NCI-H2196 treated with DMSO at 0.1 percent for 48 hours (cell line): ENCODE results near the gene CLASP1.
"Not testable (repeated sequence)": the region's sequence is repeated elsewhere in the genome, so short reads cannot be mapped to it uniquely, and the experiment has no call there.

Experiments used
- DNase-seq: peaks from one replicate; lab custom pipeline; 2025; ENCODE audit not compliant: unreplicated experiment; lab: John Stamatoyannopoulos, UW

Gene CLASP1

DNA sequence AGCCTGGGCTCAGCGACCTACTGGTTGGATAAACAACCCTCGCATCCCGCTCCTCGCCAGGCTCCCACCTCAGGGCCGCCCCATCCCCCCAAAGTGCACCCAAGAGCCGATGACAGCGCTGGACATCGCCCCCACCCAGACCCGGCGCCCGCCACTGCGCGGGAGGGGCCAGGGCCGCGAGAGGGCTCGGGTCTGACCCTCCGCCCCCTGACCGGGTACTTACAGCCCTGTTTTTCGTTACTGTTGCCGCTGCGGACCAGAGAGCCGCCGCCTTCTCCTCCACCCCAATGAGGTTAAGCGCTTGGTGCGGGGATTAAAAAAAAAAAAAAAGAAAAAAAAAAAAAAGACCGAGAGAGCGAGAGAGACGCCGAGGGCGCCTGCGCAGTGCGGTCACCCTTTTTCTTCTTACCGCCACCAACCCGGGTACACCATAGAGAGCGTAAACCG lies at the start of gene CLASP1:
Gene CLASP1 (minus strand): TSS at position 314 of the 447 bp plus-strand sequence. CDS start 43,567 bp downstream, outside the sequence.
- peak; percentile 92 for DNase-seq

DNA sequence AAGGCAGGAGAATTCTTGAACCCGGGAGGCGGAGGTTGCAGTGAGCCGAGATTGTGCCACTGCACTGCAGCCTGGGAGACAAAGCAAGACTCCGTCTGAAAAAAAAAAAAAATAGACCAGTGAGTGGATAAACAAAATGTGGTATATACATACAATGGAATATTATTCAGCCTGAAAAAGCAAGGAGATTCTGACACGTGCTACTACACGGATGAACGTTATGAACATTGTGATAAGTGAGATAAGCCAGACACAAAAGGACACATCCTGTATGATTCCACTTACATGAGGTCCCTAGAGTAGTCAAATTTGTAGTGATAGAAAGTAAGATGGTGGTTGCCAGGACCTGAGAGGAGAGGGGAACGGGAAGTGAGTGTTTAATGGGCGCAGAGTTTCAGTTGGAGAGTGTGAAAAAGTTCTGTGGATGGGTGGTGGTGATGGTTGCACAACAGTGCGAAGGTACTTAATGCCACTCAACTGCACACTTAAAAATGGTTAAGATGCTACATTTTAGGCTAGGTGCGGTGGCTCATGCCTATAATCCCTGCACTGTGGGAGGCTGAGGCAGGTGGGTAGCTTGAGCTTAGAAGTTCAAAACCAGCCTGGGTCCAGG lies 49.2 kb upstream of the CLASP1 start:
- DNase-seq = no peak

DNA sequence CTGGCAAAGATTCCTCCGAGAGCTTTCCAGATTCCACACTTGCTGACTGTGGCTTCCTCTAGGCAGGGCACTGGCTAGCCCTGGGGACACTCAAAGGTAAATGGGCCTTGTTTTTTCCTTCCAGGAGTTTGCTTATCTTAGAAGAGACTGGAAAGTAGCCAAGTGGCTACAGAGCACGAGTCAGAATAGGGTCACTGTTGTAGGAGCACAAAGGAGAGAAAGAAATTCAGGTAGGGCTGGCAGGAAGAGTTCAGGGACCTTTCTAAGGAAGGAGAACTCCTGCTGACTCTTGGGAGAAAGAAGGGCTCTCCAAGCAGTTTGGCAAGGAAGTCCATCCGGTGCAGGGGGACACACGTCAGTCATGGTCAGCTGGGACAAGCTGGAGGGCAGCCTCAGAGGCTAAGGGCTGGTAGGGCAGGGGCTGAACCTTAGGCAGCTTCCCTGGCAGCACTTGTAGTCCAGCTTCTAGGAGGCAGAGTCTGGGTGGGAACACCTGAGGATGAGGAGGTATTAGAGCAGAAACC lies 47.9 kb upstream of the CLASP1 start:
- no peak for DNase-seq

DNA sequence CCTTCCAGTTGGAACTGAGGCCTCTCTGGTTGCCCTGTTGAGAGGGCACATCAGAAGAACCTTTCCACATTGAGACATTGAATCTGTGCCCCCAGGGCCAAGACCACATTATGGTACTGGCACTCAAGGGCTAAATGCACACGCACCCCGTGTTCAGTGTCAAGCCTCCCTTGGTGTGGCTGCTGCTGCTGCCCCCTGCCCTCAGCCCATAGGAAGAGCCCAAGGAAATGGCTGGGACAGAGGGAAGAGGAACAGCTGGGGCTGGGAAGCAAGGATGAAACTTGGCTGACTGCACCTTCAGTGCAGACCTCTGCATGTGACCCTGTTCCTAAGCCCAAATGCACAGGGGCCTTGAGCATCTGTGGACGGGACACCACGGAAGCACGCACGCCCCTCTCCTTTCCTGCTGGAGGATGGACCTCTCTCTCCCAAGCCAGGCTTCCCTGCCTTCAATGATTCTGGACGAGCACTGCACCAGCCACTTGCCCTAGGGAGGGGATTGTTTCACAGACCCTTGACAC lies 47.2 kb upstream of the CLASP1 start:
- DNase-seq = no peak

DNA sequence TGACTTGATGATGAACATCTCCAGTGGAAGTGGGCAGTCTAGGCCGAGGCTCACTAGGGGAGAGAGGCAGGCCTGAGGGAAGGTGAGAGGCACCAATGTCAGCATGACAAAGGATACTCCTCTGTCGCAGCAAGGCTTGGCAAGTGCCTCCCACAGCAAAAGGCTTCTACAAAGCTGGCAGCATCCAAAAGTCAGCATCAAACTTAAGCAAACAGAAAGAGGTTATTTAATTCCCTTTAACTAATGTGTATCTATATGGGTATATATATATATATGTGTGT lies 45.8 kb upstream of the CLASP1 start:
- DNase-seq = no peak

DNA sequence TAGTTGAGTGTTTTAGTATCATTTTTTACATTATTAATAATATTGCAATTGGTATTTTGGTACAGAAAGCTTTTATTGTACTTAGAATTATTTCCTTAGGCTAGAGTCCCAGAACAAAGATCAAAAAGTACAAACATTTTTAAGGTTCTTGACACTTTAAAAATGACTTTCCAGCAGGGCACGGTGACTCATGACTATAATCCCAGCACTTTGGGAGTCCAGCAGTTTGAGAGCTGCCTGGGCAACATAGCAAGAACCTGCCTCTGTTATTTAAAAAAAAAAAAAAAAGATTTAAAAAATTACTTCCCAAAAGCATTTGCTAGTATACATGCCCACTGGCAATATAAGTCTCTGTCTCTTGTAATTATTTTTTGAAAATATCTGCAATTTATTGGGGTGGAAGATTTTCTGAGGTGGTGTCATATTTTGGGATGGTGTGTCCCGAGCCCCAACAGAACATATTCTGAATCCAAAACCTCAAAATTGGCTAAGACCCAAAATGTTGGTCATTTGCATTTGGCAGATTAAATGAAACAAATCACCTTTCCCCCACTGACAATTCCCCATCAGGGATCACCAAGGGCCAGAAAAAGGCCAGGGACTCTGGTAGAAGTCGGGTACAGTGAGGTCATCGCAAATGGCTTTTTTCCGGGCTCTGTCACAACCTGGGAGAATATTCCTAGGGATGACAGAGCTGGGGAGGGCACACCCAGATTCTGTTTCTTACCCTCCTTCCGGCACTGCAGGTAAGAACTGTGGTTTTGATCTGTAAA lies 45.3 kb upstream of the CLASP1 start:
- DNase-seq = no peak

DNA sequence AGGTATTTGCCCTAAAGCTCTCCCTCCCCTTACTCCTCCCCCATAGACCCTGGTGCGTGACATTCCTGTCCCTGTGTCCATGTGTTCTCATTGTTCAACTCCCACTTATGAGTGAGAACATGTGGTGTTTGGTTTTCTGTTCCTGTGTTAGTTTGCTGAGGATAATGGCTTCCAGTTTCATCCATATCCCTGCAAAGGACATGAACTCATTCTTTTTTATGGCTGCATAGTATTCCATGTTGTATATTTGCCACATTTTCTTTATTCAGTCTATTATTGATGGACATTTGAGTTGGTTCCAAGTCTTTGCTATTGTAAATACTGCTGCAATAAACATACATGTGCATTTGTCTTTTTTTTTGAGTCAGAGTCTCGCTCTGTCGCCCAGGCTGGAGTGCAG lies 41.3 kb upstream of the CLASP1 start:
- DNase-seq = not testable (repeated sequence)

DNA sequence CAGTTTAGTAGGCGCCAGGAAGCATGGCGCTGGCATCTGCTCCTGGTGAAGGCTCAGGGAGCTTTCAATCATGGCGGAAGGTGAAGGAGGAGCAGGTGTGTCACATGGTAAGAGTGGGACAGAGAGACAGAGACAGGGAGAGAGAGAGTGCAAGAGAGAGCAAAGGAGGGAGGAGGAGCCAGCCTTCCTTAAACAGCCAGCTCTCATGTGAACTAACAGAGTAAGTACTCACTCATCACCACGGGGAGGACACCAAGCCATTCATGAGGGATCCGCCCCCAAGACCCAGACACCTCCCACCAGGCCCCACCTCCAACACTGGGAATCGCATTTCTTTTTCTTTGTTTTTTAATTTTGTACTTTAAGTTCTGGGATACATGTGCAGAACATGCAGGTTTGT lies 40.8 kb upstream of the CLASP1 start:
- DNase-seq = no peak

DNA sequence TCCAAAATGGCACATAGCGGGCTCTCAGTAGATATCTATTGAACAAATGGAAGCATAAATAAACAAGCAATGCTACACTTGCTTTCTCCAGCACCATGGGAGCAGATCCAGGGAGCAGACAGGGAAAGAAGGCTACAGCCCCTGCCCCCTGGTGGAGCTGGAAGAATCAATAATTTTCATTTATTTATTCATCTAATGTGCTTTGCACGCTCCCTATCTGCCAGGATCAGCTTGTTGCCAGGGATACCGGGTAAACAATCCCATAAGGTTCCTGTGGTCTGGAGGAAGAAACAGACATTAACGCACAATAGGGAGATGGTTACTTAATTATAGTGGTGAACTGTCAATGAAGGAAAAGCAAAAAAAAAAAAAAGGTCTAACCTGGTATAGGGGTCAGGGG lies 40.1 kb upstream of the CLASP1 start:
- DNase-seq = peak; percentile 10

DNA sequence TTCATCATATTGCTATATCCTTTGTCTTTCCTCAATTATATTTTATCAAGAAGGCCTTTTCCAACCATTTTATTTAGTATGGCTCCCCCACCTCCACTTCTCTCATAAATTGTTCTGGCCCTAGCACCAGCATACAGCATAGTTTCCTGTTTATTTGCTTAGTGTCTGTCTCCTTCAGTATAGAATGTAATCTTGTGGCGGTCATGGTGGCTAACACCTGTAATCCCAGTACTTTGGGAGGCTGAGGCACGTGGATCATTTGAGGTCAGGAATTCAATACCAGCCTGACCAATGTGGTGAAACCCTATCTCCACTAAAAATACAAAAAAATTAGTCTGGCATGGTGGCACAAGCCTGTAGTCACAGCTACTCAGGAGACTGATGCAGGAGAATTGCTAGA lies 39.6 kb upstream of the CLASP1 start:
- DNase-seq = no peak

DNA sequence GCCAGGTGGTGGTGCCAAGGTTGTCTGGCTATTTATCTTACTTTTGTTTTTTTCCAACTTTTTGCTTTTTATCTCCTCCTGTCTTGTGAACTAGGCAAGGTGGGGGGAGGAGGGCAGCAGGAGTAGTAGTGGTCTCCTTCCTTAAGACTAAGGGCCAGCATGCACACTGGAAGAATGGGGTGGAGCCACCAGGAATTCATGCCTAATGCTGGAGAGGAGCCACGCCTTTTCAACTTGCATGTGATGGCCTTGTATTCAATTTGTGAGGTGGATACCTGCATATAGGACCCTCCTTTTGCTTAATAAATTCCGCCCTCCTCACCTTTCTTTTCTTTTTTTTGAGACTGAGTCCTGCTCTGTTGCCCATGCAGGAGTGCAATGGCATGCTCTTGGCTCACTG lies 37.6 kb upstream of the CLASP1 start:
- DNase-seq = no peak

DNA sequence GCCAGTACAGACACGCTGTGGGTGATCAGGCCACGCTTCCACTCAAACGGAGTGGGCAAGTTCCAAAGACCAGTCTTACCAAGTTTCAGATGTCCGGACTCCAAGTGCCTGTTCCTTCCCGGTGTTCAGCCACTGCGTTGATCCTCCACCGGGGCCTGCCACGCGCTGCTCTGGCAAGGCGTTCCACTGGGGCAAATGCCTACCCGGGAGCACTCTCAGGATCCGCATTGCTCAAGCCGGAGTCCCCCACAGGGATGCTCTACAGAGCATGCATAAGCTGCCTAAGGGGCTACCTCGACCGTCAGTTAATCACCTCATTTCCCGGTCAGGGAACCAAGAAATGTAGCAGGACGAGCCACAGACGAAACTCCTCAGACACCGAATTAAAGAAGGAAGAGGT lies 37.0 kb upstream of the CLASP1 start:
- DNase-seq = no peak

DNA sequence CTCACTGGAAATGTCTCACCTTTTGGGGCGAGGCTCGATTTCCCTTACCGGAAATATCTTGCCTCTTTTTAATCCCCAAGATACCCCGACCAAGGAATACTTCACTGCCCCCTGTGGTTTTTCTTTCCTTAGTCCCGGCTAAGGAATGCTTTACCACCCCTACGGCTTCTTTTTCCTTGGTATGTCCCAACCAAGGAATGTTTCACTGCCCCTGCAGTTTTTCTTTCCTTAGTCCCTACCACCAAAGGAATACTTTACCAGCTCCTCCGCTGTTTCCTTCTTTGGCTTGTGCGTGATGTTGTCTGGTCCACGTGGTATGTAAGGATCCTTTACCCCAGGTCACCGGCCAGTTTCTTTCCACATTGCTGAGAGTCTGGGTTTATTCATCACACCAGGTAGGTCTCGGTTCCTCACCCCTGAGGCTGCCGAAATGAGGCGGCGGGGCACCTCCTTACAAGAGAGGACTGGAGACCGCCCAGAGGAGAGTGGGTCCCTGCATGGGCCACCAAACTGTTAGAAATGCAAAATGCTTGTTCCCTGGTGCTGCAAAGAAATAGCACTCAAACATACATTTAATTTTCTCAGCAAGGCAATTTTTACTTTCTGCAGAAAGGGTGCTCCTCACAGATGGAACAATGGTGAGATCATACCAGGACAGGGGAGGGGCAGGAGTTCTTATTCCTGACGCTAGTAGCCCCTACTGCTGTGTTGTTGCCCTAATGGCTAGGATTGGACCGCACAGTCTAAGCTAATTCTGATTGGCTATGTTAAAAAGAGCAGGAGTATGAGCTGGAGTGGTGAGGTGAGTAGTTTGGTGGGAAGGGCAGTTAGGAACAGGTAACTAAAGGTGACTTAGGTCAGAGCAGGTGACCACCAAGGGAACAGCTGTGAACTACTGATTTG lies 33.4 kb upstream of the CLASP1 start:
- no peak for DNase-seq

DNA sequence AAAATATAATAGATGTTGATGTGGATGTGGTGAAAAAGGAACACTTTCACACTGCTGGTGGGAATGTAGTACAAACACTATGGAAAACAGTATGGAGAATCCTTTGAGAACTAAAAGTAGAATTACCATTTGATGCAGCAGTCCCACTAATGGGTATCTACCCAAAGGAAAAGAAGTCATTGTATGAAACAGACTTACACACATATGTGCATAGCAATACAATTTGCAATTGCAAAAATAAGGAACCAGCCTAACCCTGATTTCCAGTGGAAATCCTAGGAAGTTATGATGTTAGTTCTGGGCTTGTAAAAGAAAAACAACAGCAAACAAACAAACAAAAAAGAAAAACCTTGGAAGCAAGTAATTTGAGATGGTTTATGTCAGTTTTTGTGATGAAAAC lies 28.6 kb upstream of the CLASP1 start:
- no peak for DNase-seq

DNA sequence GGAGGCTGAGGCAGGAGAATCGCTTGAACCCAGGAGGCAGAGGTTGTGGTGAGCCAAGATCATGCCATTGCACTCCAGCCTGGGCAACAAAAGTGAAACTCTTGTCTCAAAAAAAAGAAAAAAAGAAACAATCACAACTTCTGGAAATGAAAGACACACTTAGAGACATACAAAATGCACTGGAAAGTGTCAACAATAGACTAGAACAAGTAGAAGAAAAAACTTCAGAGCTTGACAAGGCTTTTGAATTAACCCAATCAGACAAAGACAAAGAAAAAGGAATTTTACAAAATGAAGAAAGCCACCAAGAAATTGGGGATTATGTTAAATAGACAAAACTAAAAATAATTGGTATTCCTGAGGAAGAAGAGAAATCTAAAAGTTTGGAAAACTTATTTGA lies 22.4 kb upstream of the CLASP1 start:
- DNase-seq = not testable (repeated sequence)

DNA sequence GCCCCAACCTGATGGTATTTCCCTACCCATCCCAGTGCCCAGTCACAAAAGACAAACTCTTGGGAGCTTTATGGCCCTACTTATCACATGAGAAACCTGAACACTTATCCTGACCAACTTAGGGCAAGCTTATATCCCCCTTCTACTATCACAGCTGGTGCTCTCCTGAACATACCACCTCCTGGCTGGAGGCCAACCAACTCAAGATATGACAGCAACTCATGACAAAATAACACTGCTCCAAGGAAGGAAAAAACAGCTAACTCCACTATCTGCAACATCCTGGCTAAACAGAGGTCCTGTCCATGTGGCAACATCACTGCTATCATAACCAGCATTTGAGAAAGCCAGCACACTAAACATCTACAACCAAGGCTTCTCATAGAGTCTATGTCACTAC lies 20.9 kb upstream of the CLASP1 start:
- no peak for DNase-seq

DNA sequence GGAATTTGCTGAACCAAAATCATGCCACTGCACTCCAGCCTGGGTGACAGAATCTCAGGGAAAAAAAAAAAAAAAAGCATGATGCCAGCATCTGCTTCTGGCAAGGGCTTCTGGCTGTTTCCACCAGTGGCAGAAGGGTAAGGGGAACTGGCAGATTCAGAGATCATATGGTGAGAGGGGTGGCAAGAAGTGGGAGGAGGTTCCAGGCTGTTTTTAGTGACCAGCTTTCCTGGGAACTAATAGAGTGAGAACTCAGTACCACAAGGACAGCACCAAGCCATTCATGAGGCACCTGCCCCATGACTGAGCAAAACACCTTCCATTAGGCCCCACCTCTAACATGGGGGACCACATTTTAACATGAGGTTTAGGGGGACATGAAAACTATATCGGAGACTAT lies 18.4 kb upstream of the CLASP1 start:
- DNase-seq = no peak

DNA sequence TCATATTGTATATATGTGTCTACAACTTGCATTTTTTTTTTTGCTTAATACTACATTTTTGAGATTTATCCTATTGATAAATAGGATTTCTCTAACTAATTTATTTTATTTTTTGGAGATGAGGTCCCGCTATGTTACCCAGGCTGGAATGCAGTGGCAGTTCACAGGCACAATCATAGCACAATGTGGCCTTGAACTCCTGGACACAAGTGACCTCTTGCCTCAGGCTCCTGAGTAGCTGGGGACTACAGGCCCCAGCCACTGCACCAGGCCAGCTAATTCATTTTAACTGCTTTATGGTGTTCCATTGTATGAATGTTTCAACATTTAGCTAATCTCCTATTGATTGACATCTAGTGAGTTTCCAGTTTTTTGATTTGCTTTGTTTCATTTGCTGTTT lies 16.8 kb upstream of the CLASP1 start:
- no peak for DNase-seq

DNA sequence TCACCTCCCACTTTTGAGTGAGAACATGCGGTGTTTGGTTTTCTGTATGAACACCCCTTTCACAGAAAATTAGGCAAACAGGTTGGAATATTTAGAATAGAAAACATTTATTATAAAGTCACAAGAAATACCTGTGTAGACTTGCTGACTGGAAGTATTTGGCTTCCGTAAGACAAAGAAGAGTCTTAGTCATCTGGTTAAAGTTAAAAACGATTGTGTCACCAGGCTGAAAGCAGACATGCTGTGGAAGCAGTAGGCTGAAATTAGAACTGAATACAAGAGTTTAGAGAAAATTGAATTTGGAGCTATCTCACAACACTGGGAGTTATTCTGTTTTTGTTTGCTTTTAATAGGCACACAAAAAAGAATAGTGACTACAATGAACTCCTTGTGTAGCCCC lies 16.2 kb upstream of the CLASP1 start:
- no peak for DNase-seq

DNA sequence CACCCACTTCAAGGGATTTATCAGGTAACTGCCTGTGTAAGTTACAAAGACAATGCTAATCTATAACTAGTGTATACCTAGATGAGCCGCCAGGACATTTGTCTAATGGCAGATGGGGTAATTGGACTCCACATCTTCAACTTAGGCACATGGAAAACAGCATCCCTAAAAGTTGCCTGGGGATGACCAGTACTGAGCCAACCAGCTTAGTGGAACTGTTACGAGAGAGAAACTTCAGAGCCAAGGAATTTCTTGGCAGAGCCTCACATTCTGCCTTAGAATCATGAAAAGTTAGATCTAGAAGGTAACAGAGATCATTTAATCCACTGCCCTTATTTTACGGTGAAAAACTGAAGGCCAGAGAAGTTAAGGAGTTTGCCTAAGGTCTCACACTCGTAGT lies 15.5 kb upstream of the CLASP1 start:
- DNase-seq = no peak

DNA sequence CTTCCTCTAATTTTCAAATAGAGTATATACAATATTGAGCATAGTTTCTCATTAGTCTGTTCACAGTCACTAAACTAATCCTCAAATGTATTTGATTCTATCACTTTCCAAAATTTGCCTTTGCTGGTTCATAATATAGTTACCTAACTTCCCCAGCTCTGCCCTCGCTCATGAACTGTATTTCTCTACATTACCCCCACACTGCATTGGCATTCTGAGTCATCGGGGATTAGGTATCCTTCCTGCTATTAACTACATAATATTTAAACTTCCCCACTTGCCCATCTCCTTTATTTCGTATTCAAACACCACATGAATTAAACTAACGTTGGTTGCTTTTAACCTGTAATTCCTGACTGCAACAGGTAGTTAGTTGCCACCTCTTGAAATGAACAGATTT lies 14.8 kb upstream of the CLASP1 start:
- DNase-seq = no peak

DNA sequence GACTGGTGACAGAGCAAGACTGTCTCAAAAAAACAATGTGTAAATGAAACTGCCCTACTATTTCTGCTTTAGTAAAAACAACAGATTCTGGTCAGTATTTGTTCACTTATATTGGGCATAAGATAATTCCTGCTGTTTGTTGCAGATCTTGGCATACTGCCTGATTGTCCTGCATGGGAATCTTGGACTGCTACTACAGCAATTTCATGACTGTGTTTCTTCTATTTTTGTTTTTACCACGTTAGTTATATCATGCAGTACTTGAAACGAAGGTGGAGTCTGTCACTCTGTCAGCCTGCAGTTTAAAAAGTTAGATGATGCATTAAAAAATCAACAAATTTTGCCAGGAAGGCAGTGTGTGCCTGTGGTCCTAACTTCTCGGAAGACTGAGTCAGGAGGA lies 14.2 kb upstream of the CLASP1 start:
- no peak for DNase-seq
